Measurements from ENCODE around the gene PTMS.

- TF ChIP-seq CTCF (conservative IDR thresholded peaks at IDR 0.05) (no peak), EZH2 (IDR thresholded peaks at IDR 0.05; ENCODE audit: low read depth) (no peak)
Measured at GRCh38 chr12:6764011-6764828, 1.9 kb upstream of the PTMS start.

All from PC-9 (cell line).